ENCODE data around the gene SCFD2.

Gene SCFD2

GRCh38 chr4:52952540-52952939 lies 413.3 kb downstream of the SCFD2 start:
- DNase-seq (ENCODE audit: low read depth): no peak

GRCh38 chr4:52951016-52951415 lies 414.8 kb downstream of the SCFD2 start:
- DNase-seq (ENCODE audit: low read depth): no peak

- DNase-seq (ENCODE audit: low read depth): no peak
Measured at GRCh38 chr4:52950226-52950625, 415.6 kb downstream of the SCFD2 start.

GRCh38 chr4:52949336-52949735 lies 416.5 kb downstream of the SCFD2 start:
- DNase-seq (ENCODE audit: low read depth): no peak

- no peak for DNase-seq (ENCODE audit: low read depth)
Measured at GRCh38 chr4:52948057-52948423, 417.8 kb downstream of the SCFD2 start.

- no peak for DNase-seq (ENCODE audit: low read depth)
Measured at GRCh38 chr4:52947401-52948056, 418.3 kb downstream of the SCFD2 start.

- DNase-seq (ENCODE audit: low read depth): no peak
Measured at GRCh38 chr4:52946855-52947254, 419.0 kb downstream of the SCFD2 start.

GRCh38 chr4:52945982-52946381 lies 419.9 kb downstream of the SCFD2 start:
- DNase-seq (ENCODE audit: low read depth): no peak

GRCh38 chr4:52945326-52945898 lies 420.4 kb downstream of the SCFD2 start:
- DNase-seq (ENCODE audit: low read depth): no peak

- no peak for DNase-seq (ENCODE audit: low read depth)
Measured at GRCh38 chr4:52943677-52944076, 422.2 kb downstream of the SCFD2 start.

- no peak for DNase-seq (ENCODE audit: low read depth)
Measured at GRCh38 chr4:52942936-52943335, 422.9 kb downstream of the SCFD2 start.

- DNase-seq (ENCODE audit: low read depth): no peak
Measured at GRCh38 chr4:52941450-52941849, 424.4 kb downstream of the SCFD2 start.

GRCh38 chr4:52939739-52940138 lies 426.1 kb downstream of the SCFD2 start:
- DNase-seq (ENCODE audit: low read depth): no peak

- DNase-seq (ENCODE audit: low read depth): no peak
Measured at GRCh38 chr4:52939325-52939724, 426.5 kb downstream of the SCFD2 start.

GRCh38 chr4:52937829-52938228 lies 428.0 kb downstream of the SCFD2 start:
- no peak for DNase-seq (ENCODE audit: low read depth)

GRCh38 chr4:52936729-52937128 lies 429.1 kb downstream of the SCFD2 start:
- DNase-seq (ENCODE audit: low read depth): no peak

GRCh38 chr4:52935317-52935716 lies 430.5 kb downstream of the SCFD2 start:
- no peak for DNase-seq (ENCODE audit: low read depth)

- DNase-seq (ENCODE audit: low read depth): no peak
Measured at GRCh38 chr4:52933738-52934137, 432.1 kb downstream of the SCFD2 start.

GRCh38 chr4:52932591-52933470 lies 433.0 kb downstream of the SCFD2 start:
- no peak for DNase-seq (ENCODE audit: low read depth)

- no peak for DNase-seq (ENCODE audit: low read depth)
Measured at GRCh38 chr4:52931243-52931642, 434.6 kb downstream of the SCFD2 start.

- DNase-seq (ENCODE audit: low read depth): no peak
Measured at GRCh38 chr4:52926196-52926974, 439.5 kb downstream of the SCFD2 start.

- DNase-seq (ENCODE audit: low read depth): no peak
Measured at GRCh38 chr4:52925531-52925968, 440.3 kb downstream of the SCFD2 start.
